GM10248 (cell line): Measurements from ENCODE around the gene DNM1.

Experiments
- CTCF ChIA-PET: fragments of 300-600 bp; sonication (Branson Sonifier 250); formaldehyde crosslinking; extraction: SDS; loops from one replicate; lab custom pipeline; 2021; ENCODE audit warnings: antibody characterized with exemption; lab: Yijun Ruan, JAX
- POLR2A ChIA-PET: fragments of 350-650 bp; sonication (Branson Sonifier 250); formaldehyde crosslinking; extraction: SDS; loops from one replicate; lab custom pipeline; 2020; ENCODE audit warnings: antibody characterized with exemption; lab: Yijun Ruan, JAX
- DNase-seq: peaks from one replicate; pipeline ENCODE4 v3.0.0; 2012; ENCODE audit errors: extremely low spot score
- CTCF ChIP-seq: IDR thresholded peaks from 2 replicates; pipeline ENCODE4 v1.5.1; 2012; ENCODE audit warnings: mild to moderate bottlenecking, low read depth; ENCODE audit errors: extremely low read depth, missing control alignments, control extremely low read depth

DNM1 gene

DNA sequence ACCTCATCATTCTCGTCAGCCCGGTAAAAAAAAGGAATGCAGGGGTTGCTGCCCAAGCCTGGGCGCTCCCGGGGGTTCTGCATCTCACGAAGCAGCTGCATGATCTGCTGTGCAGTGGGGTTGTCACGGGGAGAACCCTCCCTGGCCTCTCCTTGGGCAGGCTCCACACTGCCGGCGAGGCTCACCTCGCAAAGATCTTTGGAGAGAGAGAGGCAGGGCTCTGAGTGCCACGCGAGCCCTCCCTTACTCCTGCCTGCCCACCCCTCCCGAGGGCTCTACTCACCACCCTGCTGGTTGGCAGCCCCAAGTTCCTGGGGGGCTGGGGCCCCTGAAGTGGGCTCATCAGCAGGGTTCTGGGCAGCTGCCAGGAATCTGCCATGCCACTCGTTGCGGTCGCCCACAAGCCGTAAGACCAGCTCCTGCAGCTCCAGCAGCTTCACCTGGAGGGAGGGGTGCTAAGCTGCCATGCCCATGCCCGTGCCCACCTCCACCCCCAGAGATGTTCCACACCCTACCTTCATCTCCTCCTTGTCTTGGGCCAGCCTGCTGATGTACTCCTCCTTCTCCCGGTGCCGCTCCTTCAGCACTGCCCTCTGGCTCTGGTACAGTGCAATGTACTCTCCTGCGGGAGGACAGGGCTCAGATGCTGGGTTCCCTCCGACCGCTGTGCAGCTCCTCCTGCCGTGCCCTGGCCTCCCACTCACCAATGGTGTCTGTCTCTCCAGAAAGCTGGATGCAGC lies 54.1 kb downstream of the DNM1 start:
- no peak for DNase-seq
- TF ChIP-seq CTCF: no peak
- CTCF ChIA-PET: interaction anchor here (0.8 kb wide), 1 partner anchor 11 kb away, joined by 3 read pairs; no protein-coding TSS in a partner anchor
- POLR2A ChIA-PET: no interaction called here

DNA sequence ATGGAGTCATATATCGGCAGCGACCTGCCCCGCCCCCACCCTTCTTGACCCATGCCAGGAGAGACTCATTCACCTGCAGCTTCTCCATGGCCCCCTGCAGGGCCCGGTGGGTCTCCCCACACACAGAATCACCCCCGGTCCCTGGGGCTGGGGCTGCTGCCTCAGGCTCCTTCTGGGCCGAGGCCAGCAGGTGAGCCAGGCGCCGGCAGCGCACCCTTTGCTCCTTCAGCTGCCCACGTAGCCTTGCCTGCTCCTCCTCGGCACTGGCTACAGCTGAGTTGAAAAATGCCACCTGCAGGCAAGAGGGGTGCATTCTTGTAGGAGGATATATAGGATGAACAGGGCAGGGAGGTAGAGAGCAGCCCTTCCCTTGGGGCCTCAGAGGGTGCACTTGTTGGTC lies 54.7 kb downstream of the DNM1 start:
- TF ChIP-seq CTCF: no peak
- CTCF ChIA-PET: interaction anchor here (0.8 kb wide), 1 partner anchor 10 kb away, joined by 3 read pairs; no protein-coding TSS in a partner anchor
- POLR2A ChIA-PET: no interaction called here
- no peak for DNase-seq

DNA sequence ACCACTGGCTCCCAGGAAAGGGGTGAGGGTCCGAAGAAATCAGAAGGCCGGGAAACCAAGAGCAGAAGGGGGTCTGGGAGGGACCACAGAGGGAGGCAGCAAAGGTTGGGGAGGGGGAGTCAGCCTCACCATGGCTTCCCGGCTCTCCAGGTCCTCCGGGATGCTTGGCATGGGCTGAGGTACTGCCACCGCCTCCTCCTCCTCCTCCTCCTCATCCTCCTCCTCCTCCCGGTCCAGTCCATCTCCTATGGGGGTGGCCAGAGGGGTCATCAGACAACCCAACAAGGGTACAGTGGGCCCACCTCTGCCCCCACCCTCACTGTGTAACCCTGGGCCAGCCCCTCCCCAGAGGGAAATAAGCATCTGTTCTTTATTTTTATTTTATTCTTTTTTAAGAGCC lies 55.1 kb downstream of the DNM1 start:
- no peak for TF ChIP-seq CTCF
- POLR2A ChIA-PET: no interaction called here
- no peak for DNase-seq
- CTCF ChIA-PET: interaction anchor here (0.8 kb wide), 1 partner anchor 10 kb away, joined by 3 read pairs; no protein-coding TSS in a partner anchor

- no peak for DNase-seq
- POLR2A ChIA-PET: interaction anchor here (0.6 kb wide), 1 partner anchor 9 kb away, joined by 3 read pairs; no protein-coding TSS in a partner anchor
- no peak for TF ChIP-seq CTCF
- CTCF ChIA-PET: no interaction called here
Measured at GRCh38 chr9:128259156-128259555, 56.0 kb downstream of the DNM1 start.

DNA sequence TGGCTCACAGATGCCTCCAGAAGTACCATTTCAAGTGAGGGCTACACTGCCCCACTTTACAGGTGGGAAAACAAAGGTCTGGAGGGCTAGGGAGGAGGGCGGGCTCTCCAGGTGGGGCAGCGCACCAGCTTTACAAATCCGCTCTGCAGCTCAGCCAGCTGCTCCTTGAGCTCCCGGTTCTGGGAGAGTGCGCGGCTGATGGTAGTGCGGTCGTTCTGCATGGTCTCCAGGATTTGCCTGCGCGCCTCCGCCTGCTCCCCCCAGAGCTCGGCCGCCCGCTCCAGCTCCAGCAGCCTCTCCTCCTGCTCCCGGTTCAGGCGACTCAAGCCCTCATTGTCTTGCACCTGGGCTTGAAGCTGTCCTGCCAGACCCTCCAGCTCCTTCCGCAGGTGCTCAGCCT lies 57.2 kb downstream of the DNM1 start:
- CTCF ChIA-PET: no interaction called here

DNA sequence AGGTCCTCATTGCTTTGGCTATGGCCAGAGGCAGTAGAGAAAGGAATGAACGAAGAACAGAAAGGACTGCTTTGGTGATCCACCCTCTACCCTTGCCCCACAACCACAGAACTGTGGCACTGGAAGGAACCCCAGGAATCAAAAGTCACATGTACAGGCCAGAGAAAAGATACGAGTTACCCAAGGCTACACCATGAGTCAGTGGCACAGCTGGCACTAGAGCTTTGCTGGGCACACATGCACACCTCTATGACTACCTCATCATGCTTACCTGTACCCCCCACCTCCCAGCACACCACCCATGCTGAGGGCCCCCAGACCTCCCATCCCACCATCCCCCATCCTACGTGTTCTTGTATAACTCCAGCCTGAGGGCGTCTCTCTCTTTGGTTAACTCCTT lies 59.5 kb downstream of the DNM1 start:
- CTCF ChIA-PET: interaction anchor here (1.0 to 2.3 kb wide), 5 partner anchors 8 to 31 kb away, joined by 3 to 7 read pairs (median 4); partner anchors contain the start of genes GOLGA2 and SWI5
- no peak for TF ChIP-seq CTCF
- no peak for DNase-seq
- POLR2A ChIA-PET: no interaction called here

More for the DNA sequence above, 57.2 kb downstream of the DNM1 start:
- no peak for DNase-seq
- TF ChIP-seq CTCF: no peak
- POLR2A ChIA-PET: no interaction called here
